Nephron (organoid): ENCODE results near the gene ADAMTS2.

ENCODE experiments used
- H3K27ac Mint-ChIP-seq, 3 experiments: 2 replicates each; pipeline ENCODE4 v1.8.0; 2020; ENCODE audit warnings: mixed read lengths in 3 of 3, mild to moderate bottlenecking in 2 of 3, moderate library complexity in 1 of 3
- H3K27me3 Mint-ChIP-seq: 2 replicates; pipeline ENCODE4 v1.8.0; 2021; ENCODE audit warnings: low read depth, mild to moderate bottlenecking, moderate library complexity, mixed read lengths
- H3K36me3 Mint-ChIP-seq: 2 replicates; pipeline ENCODE4 v1.8.0; 2020; ENCODE audit warnings: low read depth, mixed read lengths
- H3K4me1 Mint-ChIP-seq: 2 replicates; pipeline ENCODE4 v1.8.0; 2020; ENCODE audit warnings: mixed read lengths
- H3K4me3 Mint-ChIP-seq, 3 experiments: 2 replicates each; pipeline ENCODE4 v1.8.0; 2020; ENCODE audit warnings: mild to moderate bottlenecking in 3 of 3, mixed read lengths in 3 of 3, moderate library complexity in 2 of 3
- H3K9me3 Mint-ChIP-seq: 2 replicates; pipeline ENCODE4 v1.8.0; 2020; ENCODE audit warnings: mixed read lengths
- CTCF ChIP-seq, 3 experiments: fragments of 200-600 bp; sonication (generic); IDR thresholded peaks; one replicate each; pipeline ENCODE4 v1.5.0; 2021; ENCODE audit warnings: antibody characterized with exemption in 3 of 3; ENCODE audit not compliant: unreplicated experiment in 3 of 3

ADAMTS2 gene

GRCh38 chr5:179339081-179339480, 6.2 kb downstream of the ADAMTS2 start:
- peaks cover 2% of the 10 kb centered on the region for H3K9me3 Mint-ChIP-seq
- H3K4me3 Mint-ChIP-seq, result no peak overlapping the region
- H3K27ac Mint-ChIP-seq, result no peak overlapping the region
- peaks cover 40% of the 10 kb centered on the region for H3K27me3 Mint-ChIP-seq
- H3K36me3 Mint-ChIP-seq, result no peaks in the 10 kb centered on the region
- peaks cover 49% of the 10 kb centered on the region for H3K4me1 Mint-ChIP-seq
- TF ChIP-seq CTCF (IDR thresholded peaks at IDR 0.05; ENCODE audit: unreplicated experiment in 3 of 3), result no peak

- Mint-ChIP-seq H3K4me3 (no peak overlapping the region), H3K36me3 (no peaks in the 10 kb centered on the region)
- TF ChIP-seq CTCF (IDR thresholded peaks at IDR 0.05; ENCODE audit: unreplicated experiment in 3 of 3), result no peak
These were observed 7.2 kb downstream of the ADAMTS2 start for GRCh38 chr5:179337796-179338676.

GRCh38 chr5:179336871-179337795, 8.1 kb downstream of the ADAMTS2 start:
- H3K9me3 Mint-ChIP-seq, result peaks cover 2% of the 10 kb centered on the region
- no peak for TF ChIP-seq CTCF (IDR thresholded peaks at IDR 0.05; ENCODE audit: unreplicated experiment in 3 of 3)
- no peak overlapping the region for H3K27ac Mint-ChIP-seq
- H3K4me3 Mint-ChIP-seq, result no peak overlapping the region
- peaks cover 38% of the 10 kb centered on the region for H3K4me1 Mint-ChIP-seq
- peaks cover 25% of the 10 kb centered on the region for H3K27me3 Mint-ChIP-seq
- H3K36me3 Mint-ChIP-seq, result no peaks in the 10 kb centered on the region

More at GRCh38 chr5:179337796-179338676, 7.2 kb downstream of the ADAMTS2 start:
- Mint-ChIP-seq H3K27me3 (peaks cover 34% of the 10 kb centered on the region), H3K4me1 (peaks cover 44% of the 10 kb centered on the region), H3K9me3 (peaks cover 2% of the 10 kb centered on the region), H3K27ac (no peak overlapping the region)

- Mint-ChIP-seq H3K4me3 (no peak overlapping the region), H3K9me3 (peaks cover 2% of the 10 kb centered on the region)
These were observed 9.0 kb downstream of the ADAMTS2 start for GRCh38 chr5:179336126-179336870.

More at GRCh38 chr5:179336126-179336870, 9.0 kb downstream of the ADAMTS2 start:
- H3K27me3 Mint-ChIP-seq, result peaks cover 19% of the 10 kb centered on the region
- TF ChIP-seq CTCF (IDR thresholded peaks at IDR 0.05; ENCODE audit: unreplicated experiment in 3 of 3), result no peak
- H3K36me3 Mint-ChIP-seq, result no peaks in the 10 kb centered on the region
- H3K4me1 Mint-ChIP-seq, result peaks cover 38% of the 10 kb centered on the region
- no peak overlapping the region for H3K27ac Mint-ChIP-seq
